Motor neuron (in vitro differentiated cells): ENCODE measurements around the gene RERE. TPM values are rescaled to one million over a fixed set of nuclear protein-coding genes. Genes with fewer than 3 reads are reported as not detected.
A peak's percentile ranks its signal among the peaks of the same experiment; 100 is the strongest.

ENCODE experiments used
- ATAC-seq, 8 experiments: fragments of 200-7000 bp; cut with Tn5 transposase; replicated peaks in 6 of 8; 2 replicates each; pipeline ENCODE4 v1.8.0; 2021; ENCODE audit warnings: mild to moderate bottlenecking in 8 of 8, moderate library complexity in 8 of 8
- H3K27ac ChIP-seq, 2 donors: fragments of 250-450 bp; sonication (Bioruptor Pico); 2 replicates each; pipeline ENCODE4 v1.9.0; 2021; ENCODE audit warnings: antibody characterized with exemption in 2 of 2, mild to moderate bottlenecking in 2 of 2, moderate library complexity in 1 of 2
- H3K4me1 ChIP-seq, 2 donors: fragments of 250-450 bp; sonication (Bioruptor Pico); replicated peaks in 1 of 2; 2 replicates each; pipeline ENCODE4 v1.6.1; 2021; ENCODE audit warnings: antibody characterized with exemption in 2 of 2, mild to moderate bottlenecking in 2 of 2, moderate library complexity in 1 of 2
- H3K4me3 ChIP-seq, 5 donors: fragments of 250-450 bp; sonication (Bioruptor Pico); 2 replicates each; pipeline ENCODE4 v1.9.0; 2021; ENCODE audit warnings: antibody characterized with exemption in 5 of 5, mild to moderate bottlenecking in 5 of 5, moderate library complexity in 4 of 5
- WGBS, 10 experiments: fragments of 450-650 bp; shearing (Covaris generic); methylation state at CpG; one replicate each; pipeline ENCODE4 v1.0.0; 2022; 5-methylcytosine and 5-hydroxymethylcytosine counted together
- in situ Hi-C, 9 experiments: fragments of 400-800 bp; cut with MboI; loops; one replicate each; pipeline ENCODE4 v1.15.0; 2021; ENCODE audit warnings: low sequenced_read_pairs in 9 of 9, low pct_unique_long_range_greater_than_20kb in 2 of 9; ENCODE audit not compliant: unreplicated experiment in 9 of 9
- total RNA-seq, 8 experiments: library from RNA; unstranded; fragments of 300-600 nt; gene quantifications; 2 replicates each; pipeline versions ENCODE4 v1.2.3 to v1.2.4, GENCODE V29; 2022

RERE gene
- 100 to 1,000 TPM in 5 of 8 experiments, 10 to 100 TPM in 3; 17.8 to 576 (median 111) TPM for total RNA-seq

- peak within 1 kb of the TSS; percentile 90 to 96 for H3K27ac ChIP-seq
- peak within 1 kb of the TSS; percentile 58 to 95 (median 82) for H3K4me3 ChIP-seq
- H3K4me1 ChIP-seq = peaks cover 13 to 21% of the 10 kb centered on the region in 2 donors
- 0 to 1% (median 0%) methylated on average over 1 to 7 of the region's 82 CpGs; no CpG with 5 or more reads in 1 of the 10 experiments for WGBS, 10 experiments
- ATAC-seq = peak; percentile 86 to 95 (median 94)
- in situ Hi-C loops = no loop called here
These were observed at the start of gene RERE for GRCh38 chr1:8817412-8818324. TSS of gene RERE (minus strand) at chr1:8817640.

GRCh38 chr1:8866792-8867415 lies 49.5 kb upstream of the RERE start:
- ATAC-seq = no peak
- WGBS, 10 experiments = 80 to 100% (median 94%) methylated on average over 1 to 9 of the region's 11 CpGs; no CpG with 5 or more reads in 1 of the 10 experiments
- H3K4me3 ChIP-seq = no peak overlapping the region
- in situ Hi-C loops = no loop called here
- H3K27ac ChIP-seq = no peak overlapping the region
- peaks cover 1 to 3% of the 10 kb centered on the region in 2 donors for H3K4me1 ChIP-seq

- H3K4me3 ChIP-seq = no peak overlapping the region
- no peak overlapping the region for H3K27ac ChIP-seq
- no peak for ATAC-seq
- WGBS, 10 experiments = 20 to 100% (median 100%) methylated on average over 1 to 9 of the region's 10 CpGs; no CpG with 5 or more reads in 4 of the 10 experiments
- H3K4me1 ChIP-seq = no peaks in the 10 kb centered on the region
- in situ Hi-C loops = no loop called here
These were observed 48.8 kb upstream of the RERE start for GRCh38 chr1:8866173-8866791.

DNA sequence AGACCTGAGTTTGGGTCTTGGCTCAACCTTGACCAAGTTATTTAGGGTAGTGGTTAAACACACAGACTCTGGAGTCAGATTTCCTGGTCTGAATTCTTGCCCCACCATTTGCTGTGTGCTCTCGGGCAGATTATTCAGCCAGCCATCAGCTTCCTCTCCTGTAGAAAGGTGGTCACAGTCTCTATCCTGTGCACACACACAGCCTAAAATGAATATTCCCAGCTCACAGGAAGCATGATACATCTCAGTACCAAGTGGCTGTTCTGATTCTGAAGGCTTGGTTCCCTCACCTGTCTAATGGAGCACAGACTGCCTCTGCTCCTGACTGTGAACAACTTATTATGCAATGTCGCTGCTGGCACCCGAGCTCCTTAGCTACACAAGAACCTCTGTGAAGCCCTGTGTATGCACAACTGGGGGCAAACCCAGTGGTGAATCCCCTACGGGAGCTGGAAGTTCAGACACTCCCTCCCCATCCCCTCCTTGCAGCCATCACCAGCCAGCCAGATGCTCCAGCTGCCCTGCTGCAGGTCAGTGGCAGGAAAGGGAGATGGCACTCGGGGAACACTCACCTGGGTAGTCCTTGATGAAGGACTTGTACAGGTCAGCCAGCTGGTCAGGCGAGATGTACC lies 47.4 kb upstream of the RERE start:
- Histone ChIP-seq H3K27ac (no peak overlapping the region), H3K4me3 (no peak overlapping the region), H3K4me1 (no peaks in the 10 kb centered on the region)
- no peak for ATAC-seq
- 80 to 100% (median 89%) methylated on average over 2 to 6 of the region's 6 CpGs; no CpG with 5 or more reads in 5 of the 10 experiments for WGBS, 10 experiments
- in situ Hi-C loops = no loop called here

DNA sequence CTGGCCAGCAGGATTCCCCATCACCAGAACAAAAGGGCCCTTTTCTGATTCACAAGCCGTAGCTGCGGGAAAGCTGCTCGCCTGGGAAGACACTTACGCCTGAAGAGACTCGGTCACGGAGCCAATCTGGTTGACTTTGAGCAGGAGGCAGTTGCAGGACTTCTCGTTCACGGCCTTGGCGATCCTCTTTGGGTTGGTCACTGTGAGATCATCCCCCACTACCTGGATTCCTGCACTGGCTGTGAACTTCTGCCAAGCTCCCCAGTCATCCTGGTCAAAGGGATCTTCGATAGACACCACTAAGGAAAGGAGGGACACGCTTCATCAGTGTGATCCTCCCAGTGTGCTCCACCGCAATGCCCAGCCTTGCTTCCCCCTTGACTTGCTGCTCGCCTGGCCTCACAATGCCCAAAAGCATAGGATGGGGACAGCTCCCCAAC lies 46.4 kb upstream of the RERE start:
- Histone ChIP-seq H3K4me1 (no peaks in the 10 kb centered on the region), H3K4me3 (no peak overlapping the region), H3K27ac (peak overlapping the region in 1 of 2 donors; percentile 9)
- no peak for ATAC-seq
- in situ Hi-C loops = no loop called here
- WGBS, 10 experiments = 87 to 100% (median 94%) methylated on average over 3 to 11 of the region's 13 CpGs; no CpG with 5 or more reads in 2 of the 10 experiments

- 80 to 100% (median 91%) methylated on average over 1 to 6 of the region's 7 CpGs; no CpG with 5 or more reads in 4 of the 10 experiments for WGBS, 10 experiments
- Histone ChIP-seq H3K4me3 (no peak overlapping the region), H3K27ac (peak overlapping the region in 1 of 2 donors; percentile 36), H3K4me1 (no peaks in the 10 kb centered on the region)
- ATAC-seq = no peak
- in situ Hi-C loops = no loop called here
These were observed 45.7 kb upstream of the RERE start for GRCh38 chr1:8863138-8863537.

- Histone ChIP-seq H3K27ac (no peak overlapping the region), H3K4me1 (no peaks in the 10 kb centered on the region), H3K4me3 (no peak overlapping the region)
- WGBS, 10 experiments = 85 to 100% (median 100%) methylated on average over 1 to 4 of the region's 4 CpGs; no CpG with 5 or more reads in 3 of the 10 experiments
- in situ Hi-C loops = no loop called here
- peak in 6 of 8 experiments; percentile 10 to 57 (median 30) for ATAC-seq
These were observed 45.1 kb upstream of the RERE start for GRCh38 chr1:8862528-8862927.

DNA sequence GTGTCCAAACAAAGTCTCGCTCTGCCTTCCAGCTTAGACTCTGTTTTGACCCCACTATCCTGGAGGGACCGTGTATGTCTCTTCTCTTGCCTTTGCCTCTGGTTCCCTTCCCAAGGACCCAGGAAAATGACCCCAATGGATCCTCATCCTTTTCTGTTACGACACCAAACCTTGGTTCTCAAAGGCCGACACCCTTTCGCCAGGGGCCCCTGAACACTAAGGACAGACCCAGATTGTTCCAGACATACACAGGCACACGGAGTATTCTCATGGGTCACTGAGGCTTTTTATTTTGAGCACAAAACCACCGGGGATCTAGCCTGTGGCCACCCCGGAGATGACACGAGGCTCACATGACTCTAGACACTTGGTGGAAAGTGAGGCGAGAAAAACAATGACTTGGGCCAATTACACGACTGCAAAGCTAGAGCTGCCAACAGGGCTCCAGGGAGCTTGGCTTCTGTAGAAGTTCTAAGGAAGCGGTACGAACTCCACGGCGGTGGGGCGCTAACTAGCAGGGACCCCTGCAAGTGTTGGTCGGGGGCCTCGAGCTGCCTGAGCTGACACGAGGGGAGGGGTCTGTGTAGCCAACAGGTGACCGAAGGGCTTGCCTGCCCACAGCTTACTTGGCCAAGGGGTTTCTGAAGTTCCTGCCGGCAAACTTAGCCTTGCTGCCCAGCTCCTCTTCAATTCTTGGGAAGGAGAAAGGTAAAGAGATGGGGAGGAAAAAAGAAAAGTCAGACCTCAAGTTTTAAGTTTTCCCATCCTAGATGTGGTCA lies 43.5 kb upstream of the RERE start:
- Histone ChIP-seq H3K4me1 (no peaks in the 10 kb centered on the region), H3K4me3 (no peak overlapping the region), H3K27ac (no peak overlapping the region)
- in situ Hi-C loops = no loop called here
- WGBS, 10 experiments = 83 to 100% (median 96%) methylated on average over 1 to 16 of the region's 21 CpGs; no CpG with 5 or more reads in 2 of the 10 experiments
- ATAC-seq = no peak

GRCh38 chr1:8858888-8859706 lies 41.7 kb upstream of the RERE start:
- Histone ChIP-seq H3K27ac (no peak overlapping the region), H3K4me3 (no peak overlapping the region), H3K4me1 (no peaks in the 10 kb centered on the region)
- WGBS, 10 experiments = 73 to 91% (median 82%) methylated on average over 1 to 10 of the region's 12 CpGs; no CpG with 5 or more reads in 2 of the 10 experiments
- ATAC-seq = peak; percentile 3 to 29 (median 22)
- in situ Hi-C loops = no loop called here

DNA sequence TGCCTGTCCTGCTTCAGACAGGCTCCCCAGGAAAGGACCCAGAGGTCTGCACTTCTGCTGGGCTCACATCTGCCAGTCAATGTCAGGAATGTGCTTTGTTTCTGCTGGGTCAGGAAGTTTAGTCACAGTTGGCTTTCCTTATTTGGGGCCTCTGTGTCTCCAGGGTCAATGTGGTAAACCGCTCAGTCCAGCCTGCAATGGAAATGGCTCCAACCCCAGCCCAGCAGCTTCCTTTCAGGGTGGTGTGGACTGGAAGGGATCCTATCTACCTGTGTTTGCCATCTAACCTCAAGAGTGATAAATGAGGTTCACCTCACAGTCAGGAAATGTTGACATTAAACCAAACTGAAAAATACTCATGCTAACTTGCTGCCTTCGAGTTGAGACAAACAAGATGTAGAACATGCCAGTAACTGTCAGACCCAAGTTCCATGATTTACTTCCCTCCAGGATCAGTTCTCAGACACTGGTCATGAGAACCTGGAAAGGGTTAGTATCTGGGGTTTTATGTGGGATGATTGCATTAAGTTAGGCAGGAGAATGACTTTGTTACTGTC lies 40.8 kb upstream of the RERE start:
- no peaks in the 10 kb centered on the region for H3K4me1 ChIP-seq
- 29 to 100% (median 84%) methylated on average over 1 to 2 of the region's 2 CpGs; no CpG with 5 or more reads in 2 of the 10 experiments for WGBS, 10 experiments
- peak in 4 of 8 experiments; percentile 4 to 18 (median 8) for ATAC-seq
- in situ Hi-C loops = no loop called here
- no peak overlapping the region for H3K27ac ChIP-seq
- H3K4me3 ChIP-seq = no peak overlapping the region
